Measurements from ENCODE around the gene TSPAN4.

The TSPAN4 gene

GRCh38 chr11:795634-796564, 46.8 kb upstream of the TSPAN4 start:
- Histone ChIP-seq H3K27ac (ENCODE audit: insufficient read depth in 1 of 2, low read depth in 1 of 2, low read length in 2 of 2, poor library complexity in 1 of 2, severe bottlenecking in 2 of 2) (peak overlapping the region in 1 of 2 experiments; percentile 79), H3K4me3 (ENCODE audit: control insufficient read depth in 1 of 7, extremely low read depth in 1 of 7, insufficient read depth in 4 of 7, low read depth in 2 of 7, low read length in 6 of 7) (peak overlapping the region; percentile 40 to 96 (median 86)), H3K9me3 (ENCODE audit: control extremely low read depth in 1 of 5, control insufficient read depth in 4 of 5, insufficient read depth in 2 of 5, low read depth in 1 of 5, low read length in 4 of 5) (no peaks in the 10 kb centered on the region), H3K27me3 (replicated peaks in 2 of 5; ENCODE audit: control insufficient read depth in 4 of 5, insufficient read depth in 5 of 5, low read length in 4 of 5) (peaks cover 0 to 5% (median 0%) of the 10 kb centered on the region in 5 experiments), H3K36me3 (ENCODE audit: control insufficient read depth in 4 of 4, insufficient read depth in 4 of 4, low read length in 3 of 4) (peaks cover 4 to 52% (median 32%) of the 10 kb centered on the region in 4 experiments), H3K4me1 (ENCODE audit: control extremely low read depth in 1 of 4, control insufficient read depth in 4 of 4, insufficient read depth in 4 of 4, low read length in 3 of 4) (peaks cover 4 to 30% (median 26%) of the 10 kb centered on the region in 4 experiments)
- CTCF ChIA-PET: interaction anchor here (1.2 to 1.4 kb wide), 2 partner anchors 10 to 12 kb away, joined by 3 to 5 read pairs; no protein-coding TSS in a partner anchor
- WGBS (ENCODE audit: insufficient coverage): 2% methylated on average over 18 of the region's 26 CpGs
- DNase-seq: peak; percentile 84 to 91 (median 91)
- POLR2A ChIA-PET: interaction anchor here (1.8 kb wide), 1 partner anchor 14 kb away, joined by 5 read pairs; the partner anchor contains the start of gene RPLP2

GRCh38 chr11:796565-797295, 45.9 kb upstream of the TSPAN4 start:
- H3K27me3 ChIP-seq (replicated peaks in 2 of 5; ENCODE audit: control insufficient read depth in 4 of 5, insufficient read depth in 5 of 5, low read length in 4 of 5): no peaks in the 10 kb centered on the region
- peak overlapping the region in 1 of 2 experiments; percentile 79 for H3K27ac ChIP-seq (ENCODE audit: insufficient read depth in 1 of 2, low read depth in 1 of 2, low read length in 2 of 2, poor library complexity in 1 of 2, severe bottlenecking in 2 of 2)
- no peak for DNase-seq
- ChIA-PET CTCF (interaction anchor here (1.4 to 1.7 kb wide), 3 partner anchors 9 to 18 kb away, joined by 3 to 6 read pairs (median 5); no protein-coding TSS in a partner anchor), POLR2A (interaction anchor here (1.8 kb wide), 1 partner anchor 13 kb away, joined by 5 read pairs; the partner anchor contains the start of gene RPLP2)
- H3K36me3 ChIP-seq (ENCODE audit: control insufficient read depth in 4 of 4, insufficient read depth in 4 of 4, low read length in 3 of 4): peaks cover 4 to 54% (median 33%) of the 10 kb centered on the region in 4 experiments
- 32% methylated on average over 14 of the region's 18 CpGs for WGBS (ENCODE audit: insufficient coverage)
- peak overlapping the region; percentile 59 to 96 (median 86) for H3K4me3 ChIP-seq (ENCODE audit: control insufficient read depth in 1 of 7, extremely low read depth in 1 of 7, insufficient read depth in 4 of 7, low read depth in 2 of 7, low read length in 6 of 7)
- H3K4me1 ChIP-seq (ENCODE audit: control extremely low read depth in 1 of 4, control insufficient read depth in 4 of 4, insufficient read depth in 4 of 4, low read length in 3 of 4): peaks cover 4 to 30% (median 26%) of the 10 kb centered on the region in 4 experiments
- H3K9me3 ChIP-seq (ENCODE audit: control extremely low read depth in 1 of 5, control insufficient read depth in 4 of 5, insufficient read depth in 2 of 5, low read depth in 1 of 5, low read length in 4 of 5): no peaks in the 10 kb centered on the region

- POLR2A ChIA-PET: interaction anchor here (1.8 kb wide), 1 partner anchor 12 kb away, joined by 5 read pairs; the partner anchor contains the start of gene RPLP2
- H3K4me1 ChIP-seq (ENCODE audit: control extremely low read depth in 1 of 4, control insufficient read depth in 4 of 4, insufficient read depth in 4 of 4, low read length in 3 of 4): peaks cover 4 to 30% (median 26%) of the 10 kb centered on the region in 4 experiments
- peak overlapping the region; percentile 59 to 96 (median 86) for H3K4me3 ChIP-seq (ENCODE audit: control insufficient read depth in 1 of 7, extremely low read depth in 1 of 7, insufficient read depth in 4 of 7, low read depth in 2 of 7, low read length in 6 of 7)
- WGBS (ENCODE audit: insufficient coverage): 0% methylated on average over 56 of the region's 57 CpGs
- CTCF ChIA-PET: interaction anchor here (1.4 to 1.7 kb wide), 3 partner anchors 8 to 18 kb away, joined by 3 to 6 read pairs (median 5); no protein-coding TSS in a partner anchor
- DNase-seq: peak; percentile 58 to 85 (median 79)
- H3K27ac ChIP-seq (ENCODE audit: insufficient read depth in 1 of 2, low read depth in 1 of 2, low read length in 2 of 2, poor library complexity in 1 of 2, severe bottlenecking in 2 of 2): peak overlapping the region; percentile 40 to 79
- H3K36me3 ChIP-seq (ENCODE audit: control insufficient read depth in 4 of 4, insufficient read depth in 4 of 4, low read length in 3 of 4): peaks cover 4 to 54% (median 32%) of the 10 kb centered on the region in 4 experiments
- H3K27me3 ChIP-seq (replicated peaks in 2 of 5; ENCODE audit: control insufficient read depth in 4 of 5, insufficient read depth in 5 of 5, low read length in 4 of 5): no peaks in the 10 kb centered on the region
- H3K9me3 ChIP-seq (ENCODE audit: control extremely low read depth in 1 of 5, control insufficient read depth in 4 of 5, insufficient read depth in 2 of 5, low read depth in 1 of 5, low read length in 4 of 5): no peaks in the 10 kb centered on the region
Observed at GRCh38 chr11:797296-798092, 45.2 kb upstream of the TSPAN4 start.

- peak; percentile 82 to 89 (median 88) for DNase-seq
- WGBS (ENCODE audit: insufficient coverage): 2% methylated on average over 50 of the region's 69 CpGs
- peaks cover 4 to 34% (median 28%) of the 10 kb centered on the region in 4 experiments for H3K4me1 ChIP-seq (ENCODE audit: control extremely low read depth in 1 of 4, control insufficient read depth in 4 of 4, insufficient read depth in 4 of 4, low read length in 3 of 4)
Observed at GRCh38 chr11:798093-798713, 44.4 kb upstream of the TSPAN4 start, which contains the start of gene SLC25A22. Gene SLC25A22 (minus strand): TSS chr11:798281. CDS start chr11:795006, 3,275 bp downstream.

GRCh38 chr11:799641-800316, 42.9 kb upstream of the TSPAN4 start:
- Histone ChIP-seq H3K4me1 (ENCODE audit: control extremely low read depth in 1 of 4, control insufficient read depth in 4 of 4, insufficient read depth in 4 of 4, low read length in 3 of 4) (peaks cover 4 to 50% (median 44%) of the 10 kb centered on the region in 4 experiments), H3K9me3 (ENCODE audit: control extremely low read depth in 1 of 5, control insufficient read depth in 4 of 5, insufficient read depth in 2 of 5, low read depth in 1 of 5, low read length in 4 of 5) (no peaks in the 10 kb centered on the region), H3K27ac (ENCODE audit: insufficient read depth in 1 of 2, low read depth in 1 of 2, low read length in 2 of 2, poor library complexity in 1 of 2, severe bottlenecking in 2 of 2) (no peak overlapping the region), H3K4me3 (ENCODE audit: control insufficient read depth in 1 of 7, extremely low read depth in 1 of 7, insufficient read depth in 4 of 7, low read depth in 2 of 7, low read length in 6 of 7) (no peak overlapping the region), H3K36me3 (ENCODE audit: control insufficient read depth in 4 of 4, insufficient read depth in 4 of 4, low read length in 3 of 4) (peaks cover 0 to 41% (median 19%) of the 10 kb centered on the region in 4 experiments), H3K27me3 (replicated peaks in 2 of 5; ENCODE audit: control insufficient read depth in 4 of 5, insufficient read depth in 5 of 5, low read length in 4 of 5) (no peaks in the 10 kb centered on the region)
- ChIA-PET POLR2A (no interaction called here), CTCF (interaction anchor here (1.4 to 1.7 kb wide), 2 partner anchors 17 to 20 kb away, joined by 4 to 5 read pairs; partner anchors contain the start of gene PNPLA2)
- no peak for DNase-seq
- WGBS (ENCODE audit: insufficient coverage): 98% methylated on average over 29 of the region's 32 CpGs

More at GRCh38 chr11:798093-798713, 44.4 kb upstream of the TSPAN4 start, which contains the start of gene SLC25A22:
- no peaks in the 10 kb centered on the region for H3K9me3 ChIP-seq (ENCODE audit: control extremely low read depth in 1 of 5, control insufficient read depth in 4 of 5, insufficient read depth in 2 of 5, low read depth in 1 of 5, low read length in 4 of 5)
- H3K27me3 ChIP-seq (replicated peaks in 2 of 5; ENCODE audit: control insufficient read depth in 4 of 5, insufficient read depth in 5 of 5, low read length in 4 of 5): no peaks in the 10 kb centered on the region
- CTCF ChIA-PET: interaction anchor here (1.5 to 1.7 kb wide), 2 partner anchors 7 to 19 kb away, joined by 3 to 6 read pairs; no protein-coding TSS in a partner anchor
- H3K27ac ChIP-seq (ENCODE audit: insufficient read depth in 1 of 2, low read depth in 1 of 2, low read length in 2 of 2, poor library complexity in 1 of 2, severe bottlenecking in 2 of 2): peak within 1 kb of the TSS; percentile 40 to 79
- POLR2A ChIA-PET: no interaction called here
- peak within 1 kb of the TSS; percentile 59 to 96 (median 86) for H3K4me3 ChIP-seq (ENCODE audit: control insufficient read depth in 1 of 7, extremely low read depth in 1 of 7, insufficient read depth in 4 of 7, low read depth in 2 of 7, low read length in 6 of 7)
- peaks cover 4 to 55% (median 28%) of the 10 kb centered on the region in 4 experiments for H3K36me3 ChIP-seq (ENCODE audit: control insufficient read depth in 4 of 4, insufficient read depth in 4 of 4, low read length in 3 of 4)
